HepG2 (cell line): ENCODE measurements around the gene TPX2. TPM values are rescaled to one million over a fixed set of nuclear protein-coding genes. Genes with fewer than 3 reads are reported as not detected.

Experiments
- ATAC-seq: fragments of 200-7000 bp; cut with Tn5 transposase; 3 replicates; pipeline ENCODE4 v1.9.1; 2020; ENCODE audit warnings: mild to moderate bottlenecking, moderate library complexity
- BruUV-seq: library from RNA; stranded (reverse); fragments of 400-500 nt; replicated peaks from 2 replicates; lab custom pipeline; 2021; lab: Mats Ljungman, UMichigan
- CTCF ChIA-PET: fragments of 300-600 bp; formaldehyde crosslinking; extraction: SDS; loops from one replicate; lab custom pipeline; 2021; ENCODE audit warnings: low total read pairs, inconsistent platforms, low intra/inter-chr PET ratio; lab: Yijun Ruan, JAX
- POLR2A ChIA-PET: fragments of 350-600 bp; sonication (Branson Sonifier 250); formaldehyde crosslinking; loops from one replicate; lab custom pipeline; 2020; ENCODE audit warnings: antibody characterized with exemption, inconsistent platforms; lab: Yijun Ruan, JAX
- DNase-seq: peaks from one replicate; pipeline ENCODE4 v3.0.0-alpha.2; 2015; ENCODE audit warnings: low spot score
- FAIRE-seq: peaks from 3 replicates; lab custom pipeline; 2011; peaks lifted over from hg19 to GRCh38; lab: Jason Lieb, UNC
- H2AFZ ChIP-seq: one replicate; pipeline ENCODE4 v1.6.1; 2011; ENCODE audit warnings: low read length, inconsistent platforms
- H3K27ac ChIP-seq: fragments of 300-600 bp; 3 replicates; pipeline ENCODE4 v1.8.0; 2011; ENCODE audit warnings: mixed run types, mild to moderate bottlenecking, mixed read lengths, low read length, inconsistent platforms; ENCODE audit not compliant: insufficient read depth; ENCODE audit errors: extremely low read length
- H3K27me3 ChIP-seq, 2 experiments: fragments of 200-600 bp in 1 of 2; 2 replicates in 1 of 2; 3 replicates in 1 of 2; pipeline versions ENCODE4 v1.6.0 to v1.8.0; 2011; ENCODE audit warnings: low read length in 2 of 2, mild to moderate bottlenecking in 2 of 2, moderate library complexity in 2 of 2, inconsistent platforms in 1 of 2; ENCODE audit not compliant: insufficient read depth in 2 of 2, control insufficient read depth in 1 of 2
- H3K36me3 ChIP-seq, 2 experiments: fragments of 200-600 bp in 1 of 2; replicated peaks in 1 of 2; 2 replicates in 1 of 2; 3 replicates in 1 of 2; pipeline versions ENCODE4 v1.5.1 to v1.8.0; 2011; ENCODE audit warnings: low read length in 2 of 2, inconsistent platforms in 1 of 2; ENCODE audit not compliant: insufficient read depth in 2 of 2, control insufficient read depth in 1 of 2
- H3K4me1 ChIP-seq: 2 replicates; pipeline ENCODE4 v1.5.1; 2012; ENCODE audit warnings: low read length, inconsistent platforms; ENCODE audit not compliant: insufficient read depth
- H3K4me2 ChIP-seq: 2 replicates; pipeline ENCODE4 v1.6.0; 2011; ENCODE audit warnings: low read depth, low read length, inconsistent platforms
- H3K4me3 ChIP-seq, 3 experiments: fragments of 200-600 bp in 1 of 3; sonication (generic), shearing (Covaris generic) in 1 of 3; replicated peaks in 1 of 3; 2 replicates each; pipeline ENCODE4 v1.5.1; 2011 to 2016; ENCODE audit warnings: low read length in 3 of 3, inconsistent platforms in 2 of 3, low read depth in 2 of 3, mild to moderate bottlenecking in 2 of 3, control low read depth in 1 of 3, mixed read lengths in 1 of 3; ENCODE audit not compliant: insufficient read depth in 1 of 3
- H3K79me2 ChIP-seq: one replicate; pipeline ENCODE4 v1.6.1; 2011; ENCODE audit warnings: low read length, inconsistent platforms; ENCODE audit not compliant: insufficient read depth
- H3K9ac ChIP-seq: 2 replicates; pipeline ENCODE4 v1.6.0; 2011; ENCODE audit warnings: mild to moderate bottlenecking, low read depth, low read length, inconsistent platforms; ENCODE audit not compliant: insufficient read depth
- H3K9me3 ChIP-seq: 2 replicates; pipeline ENCODE4 v1.5.1; 2012; ENCODE audit warnings: mild to moderate bottlenecking, low read length
- H4K20me1 ChIP-seq: 2 replicates; pipeline ENCODE4 v1.6.0; 2011; ENCODE audit warnings: inconsistent platforms, mild to moderate bottlenecking, low read length, moderate library complexity; ENCODE audit not compliant: insufficient read depth
- FOXJ3 ChIP-seq: sonication (generic); formaldehyde crosslinking; IDR thresholded peaks from 2 replicates; pipeline ENCODE4 v1.4.0; 2020; ENCODE audit warnings: missing genetic modification reagents, mild to moderate bottlenecking, borderline replicate concordance
- GFI1 ChIP-seq: sonication (generic); formaldehyde crosslinking; IDR thresholded peaks from 2 replicates; pipeline ENCODE4 v1.5.0; 2020; ENCODE audit warnings: missing genetic modification reagents, mild to moderate bottlenecking, borderline replicate concordance
- NBN ChIP-seq: fragments of 450-650 bp; conservative IDR thresholded peaks from 2 replicates; pipeline ENCODE4 v1.6.1; 2017
- RAD21 ChIP-seq: fragments of 450-650 bp; formaldehyde crosslinking; IDR thresholded peaks from 2 replicates; pipeline ENCODE4 v1.5.0; 2020; ENCODE audit warnings: mild to moderate bottlenecking
- RARA ChIP-seq: IDR thresholded peaks from 2 replicates; pipeline ENCODE4 v1.6.1; 2016; ENCODE audit warnings: missing genetic modification reagents, missing compliant biosample characterization
- TBX3 ChIP-seq: fragments of 450-650 bp; IDR thresholded peaks from 2 replicates; pipeline ENCODE4 v1.6.1; 2017; ENCODE audit warnings: antibody characterized with exemption, mild to moderate bottlenecking, inconsistent platforms, borderline replicate concordance
- TCF7 ChIP-seq: sonication (generic); IDR thresholded peaks from 2 replicates; pipeline ENCODE4 v1.6.1; 2016; ENCODE audit warnings: antibody characterized with exemption, low read depth
- ZFAT ChIP-seq: sonication (generic); formaldehyde crosslinking; conservative IDR thresholded peaks from 2 replicates; pipeline ENCODE4 v1.8.1; 2023; ENCODE audit warnings: missing genetic modification reagents, inconsistent platforms
- WGBS: methylation state at CpG from one replicate; pipeline ENCODE4 v1.1.6; 2017; ENCODE audit warnings: low lambda C conversion rate; 5-methylcytosine and 5-hydroxymethylcytosine counted together
- in situ Hi-C: cut with HindIII; loops from 2 replicates; pipeline ENCODE4 v1.10.0; 2017; ENCODE audit warnings: low pct_unique_long_range_greater_than_20kb; ENCODE audit not compliant: extremely low pct_ligation_motif_present
- intact Hi-C: fragments of 100-400 bp; cut with micrococcal nuclease; formaldehyde crosslinking; loops from one replicate; pipeline ENCODE4 v1.10.0; 2022; ENCODE audit not compliant: unreplicated experiment
- polyA plus RNA-seq, 8 experiments: library from polyadenylated mRNA; depleted of rRNA in 3 of 8; stranded (reverse) in 7 of 8; unstranded in 1 of 8; fragments of >200 nt; fragmentation: Illumina TruSeq in 4 of 8; extraction: Trizol in 4 of 8; gene quantifications; 2 replicates each; pipeline versions ENCODE4 v1.2.1 to v1.2.3, GENCODE V29; 2011 to 2016; ENCODE audit warnings: low read depth in 4 of 8, missing spikeins in 1 of 8, mixed read lengths in 1 of 8; ENCODE audit not compliant: insufficient read depth in 1 of 8
- total RNA-seq, 5 experiments: library from RNA; depleted of rRNA; stranded (reverse); fragments of >200 nt; fragmentation: Illumina TruSeq; extraction: Trizol; gene quantifications; 2 replicates each; pipeline ENCODE4 v1.2.3, GENCODE V29; 2016; ENCODE audit warnings: low read depth in 1 of 5
- TF ChIP-seq, protein P1 (sequence below): sonication (generic); formaldehyde crosslinking; IDR thresholded peaks from 2 replicates; pipeline ENCODE4 v1.5.1; 2020; ENCODE audit warnings: missing genetic modification reagents, mild to moderate bottlenecking, borderline replicate concordance
- TF ChIP-seq, protein P2 (sequence below): sonication (generic); formaldehyde crosslinking; IDR thresholded peaks from 2 replicates; pipeline ENCODE4 v1.4.0; 2020; ENCODE audit warnings: missing genetic modification reagents
- TF ChIP-seq, protein P3 (sequence below): IDR thresholded peaks from 2 replicates; pipeline ENCODE4 v1.6.1; 2016; ENCODE audit warnings: low read depth, control low read depth

The TPX2 gene
- total and polyA plus RNA-seq, 2 of the 13 experiments (the other 11 are each of a cell fraction or from before 2014, with no cell fraction given), result 34.3 to 124 TPM

DNA sequence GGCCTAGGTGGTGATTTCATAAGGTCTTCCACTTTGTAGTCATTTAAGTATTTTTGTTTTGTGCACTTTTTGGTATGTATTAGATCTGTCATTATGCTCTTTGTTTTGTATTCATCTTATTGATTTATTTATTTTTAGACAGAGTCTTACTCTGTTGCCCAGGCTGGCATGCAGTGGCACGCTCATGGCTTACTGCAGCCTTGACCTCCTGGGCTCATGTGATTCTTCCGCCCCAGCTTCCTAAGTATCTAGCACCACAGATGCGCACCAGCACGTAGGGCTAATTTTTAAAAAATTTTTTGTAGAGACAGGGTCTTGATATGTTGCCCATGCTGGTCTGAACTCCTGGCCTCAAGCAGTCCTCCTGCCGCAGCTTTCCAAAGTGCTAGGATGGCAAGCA lies 30.6 kb downstream of the TPX2 start:
- no peak overlapping the region for H3K4me3 ChIP-seq
- no peak overlapping the region for H3K27ac ChIP-seq
- H3K79me2 ChIP-seq, result no peaks in the 10 kb centered on the region
- intact Hi-C loops, result no loop called here
- no peak for ATAC-seq
- TF ChIP-seq, protein P1, sequence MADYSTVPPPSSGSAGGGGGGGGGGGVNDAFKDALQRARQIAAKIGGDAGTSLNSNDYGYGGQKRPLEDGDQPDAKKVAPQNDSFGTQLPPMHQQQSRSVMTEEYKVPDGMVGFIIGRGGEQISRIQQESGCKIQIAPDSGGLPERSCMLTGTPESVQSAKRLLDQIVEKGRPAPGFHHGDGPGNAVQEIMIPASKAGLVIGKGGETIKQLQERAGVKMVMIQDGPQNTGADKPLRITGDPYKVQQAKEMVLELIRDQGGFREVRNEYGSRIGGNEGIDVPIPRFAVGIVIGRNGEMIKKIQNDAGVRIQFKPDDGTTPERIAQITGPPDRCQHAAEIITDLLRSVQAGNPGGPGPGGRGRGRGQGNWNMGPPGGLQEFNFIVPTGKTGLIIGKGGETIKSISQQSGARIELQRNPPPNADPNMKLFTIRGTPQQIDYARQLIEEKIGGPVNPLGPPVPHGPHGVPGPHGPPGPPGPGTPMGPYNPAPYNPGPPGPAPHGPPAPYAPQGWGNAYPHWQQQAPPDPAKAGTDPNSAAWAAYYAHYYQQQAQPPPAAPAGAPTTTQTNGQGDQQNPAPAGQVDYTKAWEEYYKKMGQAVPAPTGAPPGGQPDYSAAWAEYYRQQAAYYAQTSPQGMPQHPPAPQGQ, result no peak
- no peak for TF ChIP-seq ZFAT (CRISPR knock-in tag)
- no peaks in the 10 kb centered on the region for H3K4me1 ChIP-seq
- BruUV-seq, result no TSS peak
- ChIA-PET CTCF (no interaction called here), POLR2A (no interaction called here)
- H3K9ac ChIP-seq, result no peak overlapping the region
- 97% methylated on average over 5 of the region's 5 CpGs for WGBS
- no peaks in the 10 kb centered on the region for H3K9me3 ChIP-seq
- no peak overlapping the region for H3K4me2 ChIP-seq
- no peaks in the 10 kb centered on the region for H3K27me3 ChIP-seq
- in situ Hi-C loops, result no loop called here
- peaks cover 35 to 88% of the 10 kb centered on the region in 2 experiments for H3K36me3 ChIP-seq
- H2AFZ ChIP-seq, result no peak overlapping the region
- no peak for DNase-seq
- FAIRE-seq, result no peak
- H4K20me1 ChIP-seq, result no peaks in the 10 kb centered on the region

DNA sequence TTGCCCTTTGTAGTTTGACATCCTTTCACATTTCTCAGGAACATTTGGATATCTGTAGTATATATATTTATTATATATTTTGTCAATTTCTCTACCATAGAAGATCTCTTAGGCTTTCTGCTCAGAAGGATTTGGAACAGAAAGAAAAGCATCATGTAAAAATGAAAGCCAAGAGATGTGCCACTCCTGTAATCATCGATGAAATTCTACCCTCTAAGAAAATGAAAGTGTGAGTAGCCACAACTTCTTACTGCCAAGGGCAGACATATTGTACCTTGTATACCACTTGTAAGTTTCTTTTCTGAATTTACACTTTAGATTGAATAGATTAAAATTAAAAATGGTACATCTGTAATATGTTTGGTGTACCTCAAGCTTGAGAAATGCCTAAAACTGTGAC lies 31.2 kb downstream of the TPX2 start:
- Histone ChIP-seq H3K36me3 (peaks cover 34 to 86% of the 10 kb centered on the region in 2 experiments), H3K27me3 (no peaks in the 10 kb centered on the region), H4K20me1 (no peaks in the 10 kb centered on the region), H3K4me2 (no peak overlapping the region), H3K4me1 (no peaks in the 10 kb centered on the region), H3K9me3 (no peaks in the 10 kb centered on the region), H2AFZ (no peak overlapping the region), H3K9ac (no peak overlapping the region), H3K27ac (no peak overlapping the region), H3K79me2 (no peaks in the 10 kb centered on the region), H3K4me3 (no peak overlapping the region)
- no peak for TF ChIP-seq TCF7
- TF ChIP-seq, protein P2, sequence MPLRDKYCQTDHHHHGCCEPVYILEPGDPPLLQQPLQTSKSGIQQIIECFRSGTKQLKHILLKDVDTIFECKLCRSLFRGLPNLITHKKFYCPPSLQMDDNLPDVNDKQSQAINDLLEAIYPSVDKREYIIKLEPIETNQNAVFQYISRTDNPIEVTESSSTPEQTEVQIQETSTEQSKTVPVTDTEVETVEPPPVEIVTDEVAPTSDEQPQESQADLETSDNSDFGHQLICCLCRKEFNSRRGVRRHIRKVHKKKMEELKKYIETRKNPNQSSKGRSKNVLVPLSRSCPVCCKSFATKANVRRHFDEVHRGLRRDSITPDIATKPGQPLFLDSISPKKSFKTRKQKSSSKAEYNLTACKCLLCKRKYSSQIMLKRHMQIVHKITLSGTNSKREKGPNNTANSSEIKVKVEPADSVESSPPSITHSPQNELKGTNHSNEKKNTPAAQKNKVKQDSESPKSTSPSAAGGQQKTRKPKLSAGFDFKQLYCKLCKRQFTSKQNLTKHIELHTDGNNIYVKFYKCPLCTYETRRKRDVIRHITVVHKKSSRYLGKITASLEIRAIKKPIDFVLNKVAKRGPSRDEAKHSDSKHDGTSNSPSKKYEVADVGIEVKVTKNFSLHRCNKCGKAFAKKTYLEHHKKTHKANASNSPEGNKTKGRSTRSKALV (CRISPR knock-in tag), result no peak
- TF ChIP-seq TBX3, result no peak
- no peak for TF ChIP-seq RAD21 (CRISPR knock-in tag)
- TF ChIP-seq NBN, result no peak
- TF ChIP-seq, protein P3, sequence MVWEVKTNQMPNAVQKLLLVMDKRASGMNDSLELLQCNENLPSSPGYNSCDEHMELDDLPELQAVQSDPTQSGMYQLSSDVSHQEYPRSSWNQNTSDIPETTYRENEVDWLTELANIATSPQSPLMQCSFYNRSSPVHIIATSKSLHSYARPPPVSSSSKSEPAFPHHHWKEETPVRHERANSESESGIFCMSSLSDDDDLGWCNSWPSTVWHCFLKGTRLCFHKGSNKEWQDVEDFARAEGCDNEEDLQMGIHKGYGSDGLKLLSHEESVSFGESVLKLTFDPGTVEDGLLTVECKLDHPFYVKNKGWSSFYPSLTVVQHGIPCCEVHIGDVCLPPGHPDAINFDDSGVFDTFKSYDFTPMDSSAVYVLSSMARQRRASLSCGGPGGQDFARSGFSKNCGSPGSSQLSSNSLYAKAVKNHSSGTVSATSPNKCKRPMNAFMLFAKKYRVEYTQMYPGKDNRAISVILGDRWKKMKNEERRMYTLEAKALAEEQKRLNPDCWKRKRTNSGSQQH (CRISPR knock-in tag), result no peak
- no peak for TF ChIP-seq GFI1 (CRISPR knock-in tag)
- no peak for TF ChIP-seq RARA (CRISPR knock-in tag)
- no peak for TF ChIP-seq FOXJ3 (CRISPR knock-in tag)
- DNase-seq, result no peak
- ChIA-PET POLR2A (no interaction called here), CTCF (no interaction called here)
- WGBS, result 97% methylated on average over 1 of the region's 1 CpG
- no peak for FAIRE-seq
- no peak for ATAC-seq
- BruUV-seq, result no TSS peak
- in situ Hi-C loops, result no loop called here
- intact Hi-C loops, result no loop called here
